Pancreas (tissue), 10 donors: Measurements from ENCODE around the gene PRUNE1. TPM values are rescaled to one million over a fixed set of nuclear protein-coding genes. Genes with fewer than 3 reads are reported as not detected.

Experiments used
- ATAC-seq, 4 donors: fragments of 200-7000 bp; cut with Tn5 transposase; one replicate each; pipeline versions ENCODE4 v1.8.0 to v1.9.1; 2020; ENCODE audit warnings: mild to moderate bottlenecking in 4 of 4, moderate library complexity in 4 of 4
- DNase-seq, 6 donors: peaks; one replicate each; pipeline ENCODE4 v3.0.0-alpha.2; 2020
- FAIRE-seq: peaks from 2 replicates; lab custom pipeline; 2012; peaks lifted over from hg19 to GRCh38; lab: Jason Lieb, UNC
- H3K27ac ChIP-seq, 4 donors: fragments of 200-600 bp; sonication (generic); 1 replicate in 3 of 4; 2 replicates in 1 of 4; pipeline versions ENCODE4 v1.5.0 to v1.8.0; 2020
- H3K27me3 ChIP-seq, 4 donors: fragments of 200-600 bp; one replicate each; pipeline ENCODE4 v1.8.0; 2021
- H3K36me3 ChIP-seq, 3 donors: fragments of 200-600 bp; sonication (generic) in 1 of 3; one replicate each; pipeline versions ENCODE4 v1.5.0 to v1.8.0; 2020 to 2021
- H3K4me1 ChIP-seq, 3 donors: fragments of 200-600 bp; one replicate each; pipeline ENCODE4 v1.8.0; 2021
- H3K4me3 ChIP-seq, 4 donors: fragments of 200-600 bp; sonication (generic) in 2 of 4; one replicate each; pipeline versions ENCODE4 v1.5.0 to v1.8.0; 2020 to 2021
- H3K9me3 ChIP-seq, 4 donors: fragments of 200-600 bp; one replicate each; pipeline ENCODE4 v1.8.0; 2021
- WGBS, 2 donors: extraction: QIAGEN DNeasy Blood & Tissue Kit; methylation state at CpG; one replicate each; pipeline ENCODE4 v1.1.7; 2013; 5-methylcytosine and 5-hydroxymethylcytosine counted together
- intact Hi-C, 3 donors: fragments of 100-400 bp; cut with DNase I; formaldehyde crosslinking; loops; one replicate each; pipeline versions ENCODE4 v1.11.1 to v1.14.2; 2022
- polyA plus RNA-seq, 2 donors: library from polyadenylated mRNA; stranded (reverse); fragments of 200-250 nt; gene quantifications; one replicate each; pipeline ENCODE4 v1.2.3, GENCODE V29; 2013
- total RNA-seq, 6 donors: library from RNA; stranded (reverse); fragmentation: NEBNext Ultra II Directional in 4 of 6; extraction: Animal tissue kit (Norgen Biotek cat#: 25700) in 4 of 6; gene quantifications; one replicate each; pipeline versions ENCODE4 v1.2.1 to v1.2.4, GENCODE V29; 2021 to 2023
- TF ChIP-seq, protein P1 (sequence below), 4 donors: fragments of 200-600 bp; sonication (generic) in 3 of 4; IDR thresholded peaks; one replicate each; pipeline versions ENCODE4 v1.5.0 to v1.8.0; 2021; ENCODE audit warnings: antibody characterized with exemption in 4 of 4
- donor health status: healthy with polysubstance abuse.
- donor health status: DM: no; HTN: no; CAD: no; lungs with moderate emphysema.
- donor health status: DM: no; HTN: no; CAD: no.
- donor health status: control.
- donor health status: control.
- donor health status: Bipolar disorder and iron deficiency.
- donor health status: DM: yes; HTN: yes; CAD: no.
- donor health status: DM: no; HTN: no; CAD: no.
- donor health status: DM: no; HTN: no; CAD: no.
- donor health status: DM: yes; HTN: yes; CAD: no.

PRUNE1 gene
- total and polyA plus RNA-seq, 8 donors, result 6.4 to 16.7 (median 8.1) TPM

DNA sequence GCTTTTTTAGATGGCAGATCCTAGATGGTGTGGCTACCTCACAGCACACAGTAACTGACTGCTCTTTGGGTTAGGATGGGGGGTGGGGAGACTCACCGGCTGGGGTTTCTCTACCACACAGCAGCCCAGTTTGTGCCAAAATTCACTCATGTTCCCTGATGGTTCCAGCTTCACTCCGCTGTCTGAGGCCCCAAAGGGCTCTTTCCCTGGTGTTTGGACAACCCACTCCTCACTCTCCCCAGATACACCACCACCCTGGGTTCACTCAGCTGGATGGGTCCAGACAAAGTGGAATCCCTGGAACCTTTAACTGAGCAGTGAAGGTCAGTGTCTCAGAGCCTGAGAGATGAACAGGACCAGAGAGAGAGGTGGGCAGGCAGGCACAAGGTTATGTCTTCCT, 47.3 kb downstream of the PRUNE1 start:
- TF ChIP-seq, protein P1, sequence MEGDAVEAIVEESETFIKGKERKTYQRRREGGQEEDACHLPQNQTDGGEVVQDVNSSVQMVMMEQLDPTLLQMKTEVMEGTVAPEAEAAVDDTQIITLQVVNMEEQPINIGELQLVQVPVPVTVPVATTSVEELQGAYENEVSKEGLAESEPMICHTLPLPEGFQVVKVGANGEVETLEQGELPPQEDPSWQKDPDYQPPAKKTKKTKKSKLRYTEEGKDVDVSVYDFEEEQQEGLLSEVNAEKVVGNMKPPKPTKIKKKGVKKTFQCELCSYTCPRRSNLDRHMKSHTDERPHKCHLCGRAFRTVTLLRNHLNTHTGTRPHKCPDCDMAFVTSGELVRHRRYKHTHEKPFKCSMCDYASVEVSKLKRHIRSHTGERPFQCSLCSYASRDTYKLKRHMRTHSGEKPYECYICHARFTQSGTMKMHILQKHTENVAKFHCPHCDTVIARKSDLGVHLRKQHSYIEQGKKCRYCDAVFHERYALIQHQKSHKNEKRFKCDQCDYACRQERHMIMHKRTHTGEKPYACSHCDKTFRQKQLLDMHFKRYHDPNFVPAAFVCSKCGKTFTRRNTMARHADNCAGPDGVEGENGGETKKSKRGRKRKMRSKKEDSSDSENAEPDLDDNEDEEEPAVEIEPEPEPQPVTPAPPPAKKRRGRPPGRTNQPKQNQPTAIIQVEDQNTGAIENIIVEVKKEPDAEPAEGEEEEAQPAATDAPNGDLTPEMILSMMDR (IDR thresholded peaks at IDR 0.05), result no peak
- peaks cover 13 to 19% (median 14%) of the 10 kb centered on the region in 3 donors for H3K4me1 ChIP-seq
- WGBS, 2 donors, result 50% methylated on average over 2 of the region's 2 CpGs
- H3K9me3 ChIP-seq, result no peaks in the 10 kb centered on the region
- DNase-seq (no peak), ATAC-seq (no peak), FAIRE-seq (no peak)
- no peak overlapping the region for H3K27ac ChIP-seq
- intact Hi-C loops, result no loop called here
- H3K36me3 ChIP-seq, result peaks cover 0 to 36% (median 12%) of the 10 kb centered on the region in 3 donors
- H3K4me3 ChIP-seq, result no peak overlapping the region
- H3K27me3 ChIP-seq, result no peaks in the 10 kb centered on the region

DNA sequence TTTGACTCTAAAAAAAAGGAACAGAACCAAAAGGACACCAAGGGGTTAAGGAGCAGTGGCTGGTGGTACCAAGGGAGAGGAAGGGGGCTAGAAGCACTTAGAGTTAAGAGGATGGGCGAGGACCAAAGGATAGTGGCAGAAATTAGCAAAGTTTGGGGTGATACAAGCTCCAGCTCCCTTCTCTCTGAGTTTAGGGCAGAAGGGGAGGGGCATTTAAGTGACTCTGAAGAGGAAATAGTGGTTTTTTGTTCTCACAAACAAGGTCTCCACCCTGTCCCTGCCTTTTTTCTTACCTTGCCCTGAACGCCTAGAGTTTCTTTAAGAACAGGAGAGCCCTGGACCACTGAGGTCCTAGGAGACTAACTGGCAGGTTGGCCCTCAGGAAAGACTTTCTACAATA, 47.9 kb downstream of the PRUNE1 start:
- 50 to 56% methylated on average over 2 of the region's 2 CpGs for WGBS, 2 donors
- peaks cover 13 to 19% (median 14%) of the 10 kb centered on the region in 3 donors for H3K4me1 ChIP-seq
- DNase-seq (no peak), FAIRE-seq (no peak), ATAC-seq (no peak)
- no peaks in the 10 kb centered on the region for H3K27me3 ChIP-seq
- intact Hi-C loops, result no loop called here
- H3K9me3 ChIP-seq, result no peaks in the 10 kb centered on the region
- no peak overlapping the region for H3K4me3 ChIP-seq
- peak overlapping the region in 2 of 4 donors; percentile 19 to 23 for H3K27ac ChIP-seq
- TF ChIP-seq, protein P1 (IDR thresholded peaks at IDR 0.05), result no peak
- peaks cover 0 to 36% (median 12%) of the 10 kb centered on the region in 3 donors for H3K36me3 ChIP-seq

DNA sequence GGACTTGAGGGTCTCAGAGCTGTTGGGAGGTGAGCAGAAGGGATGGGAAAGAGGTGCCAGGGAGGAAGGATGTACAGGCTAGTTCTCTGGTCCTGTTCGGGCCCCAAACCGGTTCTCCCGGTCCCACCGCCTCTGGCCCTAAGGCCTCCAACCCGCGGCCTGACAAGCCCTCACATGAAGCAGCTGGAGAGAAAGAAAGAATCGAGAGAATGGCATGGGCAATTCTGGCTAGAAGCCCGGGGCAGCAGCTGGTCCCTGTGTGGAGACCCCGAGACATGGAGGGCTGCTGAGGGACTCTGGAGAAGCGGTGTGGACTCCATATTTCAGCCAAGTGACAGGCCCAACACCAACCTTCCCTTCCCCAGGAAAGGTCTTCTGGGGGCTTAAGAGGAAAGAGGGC, 50.4 kb downstream of the PRUNE1 start:
- 1% methylated on average over 9 to 10 of the region's 10 CpGs for WGBS, 2 donors
- H3K9me3 ChIP-seq, result no peaks in the 10 kb centered on the region
- DNase-seq (peak; percentile 64 to 87 (median 72)), FAIRE-seq (no peak), ATAC-seq (peak; percentile 52 to 66 (median 58))
- peaks cover 0 to 15% (median 0%) of the 10 kb centered on the region in 3 donors for H3K36me3 ChIP-seq
- H3K27me3 ChIP-seq, result no peaks in the 10 kb centered on the region
- TF ChIP-seq, protein P1 (IDR thresholded peaks at IDR 0.05), result no peak
- H3K4me1 ChIP-seq, result peaks cover 13 to 19% (median 14%) of the 10 kb centered on the region in 3 donors
- peak overlapping the region; percentile 72 to 92 (median 74) for H3K27ac ChIP-seq
- intact Hi-C loops, result no loop called here
- peak overlapping the region; percentile 62 to 98 (median 78) for H3K4me3 ChIP-seq

DNA sequence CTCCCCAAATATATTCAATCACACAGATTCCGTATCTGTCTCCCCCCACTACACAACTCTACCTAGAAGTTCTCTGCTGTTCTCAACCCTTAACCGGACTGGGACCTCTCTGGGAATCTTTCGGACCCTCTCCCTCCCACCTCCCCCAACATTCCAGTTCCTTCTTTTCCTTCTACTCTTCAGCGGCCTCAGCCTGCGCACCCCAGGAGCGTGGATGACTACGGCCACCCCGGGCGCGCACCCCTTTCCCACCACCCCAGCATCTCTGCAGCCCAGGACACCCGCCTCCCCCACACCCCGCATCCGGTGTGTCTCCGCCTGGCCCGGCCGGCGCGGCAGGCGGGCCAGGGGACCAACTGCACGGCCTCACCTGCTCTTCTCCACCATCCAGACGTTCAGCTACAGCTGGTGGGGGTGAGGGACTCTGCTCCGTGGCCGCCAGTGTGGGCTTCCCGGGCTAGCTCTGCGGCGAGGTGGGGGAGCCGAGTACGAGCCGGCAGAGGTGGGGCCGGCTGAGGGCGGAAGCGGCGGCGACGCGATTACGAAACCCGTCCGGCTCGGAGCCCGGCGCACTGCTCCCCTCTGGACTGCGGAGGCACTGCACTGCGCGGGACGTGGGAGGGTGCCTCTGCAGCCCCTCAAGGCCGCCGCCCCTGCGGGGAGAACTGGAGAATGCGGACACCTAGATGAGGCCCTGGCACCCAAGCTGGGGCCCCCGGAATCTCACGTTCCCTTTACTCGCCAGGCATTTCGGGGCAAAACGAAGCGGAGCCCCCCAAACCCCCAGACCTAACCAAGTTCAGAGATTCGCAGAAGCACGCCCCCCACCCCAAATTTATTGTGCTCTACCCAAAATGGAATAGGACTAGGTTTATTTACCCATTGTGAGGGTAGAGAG, 51.1 kb downstream of the PRUNE1 start, which contains the start of gene CDC42SE1:
Gene CDC42SE1, minus strand, starts transcription at position 514 of the 898 bp plus-strand sequence. CDS start 3,892 bp downstream, outside the sequence.
- Histone ChIP-seq H3K36me3 (peaks cover 0 to 8% (median 0%) of the 10 kb centered on the region in 3 donors), H3K4me1 (peaks cover 13 to 19% (median 14%) of the 10 kb centered on the region in 3 donors), H3K4me3 (peak within 1 kb of the TSS; percentile 62 to 98 (median 78)), H3K27me3 (no peaks in the 10 kb centered on the region), H3K27ac (peak within 1 kb of the TSS; percentile 72 to 92 (median 74)), H3K9me3 (no peaks in the 10 kb centered on the region)
- WGBS, 2 donors, result 0 to 1% methylated on average over 57 to 58 of the region's 58 CpGs
- TF ChIP-seq, protein P1 (IDR thresholded peaks at IDR 0.05), result peak; percentile 70 to 89 (median 84)
- DNase-seq, result peak; percentile 74 to 92 (median 82)
- peak; percentile 92 to 95 (median 94) for ATAC-seq
- no peak for FAIRE-seq
- intact Hi-C loops, result no loop called here
